ENCODE measurements around the gene ANXA2R.

DNA sequence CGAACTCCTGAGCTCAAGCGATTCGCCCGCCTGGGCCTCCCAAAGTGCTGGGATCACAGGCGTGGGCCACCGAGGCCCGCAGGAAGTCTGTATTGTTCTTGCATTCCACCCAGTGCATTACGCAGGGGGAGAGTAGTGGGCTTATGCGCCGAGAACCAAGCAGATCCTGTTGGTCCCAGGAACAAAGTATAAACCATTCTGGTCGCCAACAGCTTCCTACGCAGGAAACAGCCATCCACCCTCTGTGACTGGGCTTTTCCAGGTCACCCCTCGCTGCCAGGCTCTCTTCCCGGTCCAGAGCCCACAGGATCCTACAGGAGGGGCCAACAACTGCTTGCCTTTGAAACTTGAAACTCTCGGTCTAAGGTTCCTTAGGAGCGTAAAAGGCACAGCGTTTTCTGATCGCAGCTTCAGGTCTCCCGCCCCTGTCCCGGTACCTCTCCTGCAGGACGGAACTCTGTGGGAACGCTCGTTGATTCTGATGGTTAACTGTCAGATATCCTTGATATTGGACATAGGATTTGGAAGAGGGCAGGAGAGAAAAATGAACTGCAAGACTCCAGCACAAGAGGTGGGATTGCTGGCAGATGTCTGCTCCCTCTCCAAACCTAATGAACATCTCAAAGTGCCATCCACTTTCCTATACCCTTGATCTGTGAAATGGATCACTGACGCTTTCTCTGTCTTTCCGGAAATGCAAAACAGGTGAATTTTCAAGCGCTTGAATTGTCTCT, 4.2 kb upstream of the ANXA2R start:
- TF ChIP-seq, protein P1, sequence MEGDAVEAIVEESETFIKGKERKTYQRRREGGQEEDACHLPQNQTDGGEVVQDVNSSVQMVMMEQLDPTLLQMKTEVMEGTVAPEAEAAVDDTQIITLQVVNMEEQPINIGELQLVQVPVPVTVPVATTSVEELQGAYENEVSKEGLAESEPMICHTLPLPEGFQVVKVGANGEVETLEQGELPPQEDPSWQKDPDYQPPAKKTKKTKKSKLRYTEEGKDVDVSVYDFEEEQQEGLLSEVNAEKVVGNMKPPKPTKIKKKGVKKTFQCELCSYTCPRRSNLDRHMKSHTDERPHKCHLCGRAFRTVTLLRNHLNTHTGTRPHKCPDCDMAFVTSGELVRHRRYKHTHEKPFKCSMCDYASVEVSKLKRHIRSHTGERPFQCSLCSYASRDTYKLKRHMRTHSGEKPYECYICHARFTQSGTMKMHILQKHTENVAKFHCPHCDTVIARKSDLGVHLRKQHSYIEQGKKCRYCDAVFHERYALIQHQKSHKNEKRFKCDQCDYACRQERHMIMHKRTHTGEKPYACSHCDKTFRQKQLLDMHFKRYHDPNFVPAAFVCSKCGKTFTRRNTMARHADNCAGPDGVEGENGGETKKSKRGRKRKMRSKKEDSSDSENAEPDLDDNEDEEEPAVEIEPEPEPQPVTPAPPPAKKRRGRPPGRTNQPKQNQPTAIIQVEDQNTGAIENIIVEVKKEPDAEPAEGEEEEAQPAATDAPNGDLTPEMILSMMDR (conservative IDR thresholded peaks at IDR 0.05), result no peak
- TF ChIP-seq EZH2 (IDR thresholded peaks at IDR 0.05; ENCODE audit: low read depth), result no peak

All from PC-9 (cell line).